CD1c-positive myeloid dendritic cell (primary cell): ENCODE data around the gene HAVCR2.
"Not testable (repeated sequence)": the region's sequence is repeated elsewhere in the genome, so short reads cannot be mapped to it uniquely, and the experiment has no call there.

Experiments
- DNase-seq: peaks from one replicate; pipeline ENCODE4 v3.0.0-alpha.2; 2016; ENCODE audit errors: extremely low spot score

Gene HAVCR2

DNA sequence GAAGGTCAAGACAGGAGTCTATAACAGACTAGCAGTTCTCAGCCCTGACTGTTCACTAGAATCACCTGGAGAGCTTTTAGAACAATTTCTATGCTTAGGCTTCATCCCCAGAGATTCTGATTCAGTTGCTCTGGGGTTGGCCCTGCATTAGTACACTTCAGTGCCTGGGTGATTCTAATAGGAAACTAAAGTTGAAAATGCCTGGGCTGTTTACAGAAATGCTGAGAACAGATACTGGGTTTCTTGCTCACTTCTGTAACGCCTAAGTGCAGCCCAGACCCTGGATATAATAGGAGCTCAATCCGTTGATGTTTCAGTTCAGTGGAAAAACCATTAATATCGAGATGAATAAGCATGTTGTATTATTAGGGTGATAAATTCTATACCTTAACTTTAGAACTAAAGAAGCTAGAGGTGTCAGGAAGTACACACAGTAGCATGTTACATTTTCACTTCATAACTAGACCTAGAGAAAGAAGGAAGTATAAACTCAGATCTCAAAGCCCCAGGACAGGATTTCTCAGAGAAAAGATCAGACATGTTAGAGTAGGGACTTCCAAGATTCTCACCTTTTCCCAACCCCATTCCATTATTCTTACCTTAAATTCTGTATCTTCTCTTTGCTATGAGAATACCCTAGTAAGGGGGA, 20.4 kb downstream of the HAVCR2 start:
- DNase-seq: no peak

DNA sequence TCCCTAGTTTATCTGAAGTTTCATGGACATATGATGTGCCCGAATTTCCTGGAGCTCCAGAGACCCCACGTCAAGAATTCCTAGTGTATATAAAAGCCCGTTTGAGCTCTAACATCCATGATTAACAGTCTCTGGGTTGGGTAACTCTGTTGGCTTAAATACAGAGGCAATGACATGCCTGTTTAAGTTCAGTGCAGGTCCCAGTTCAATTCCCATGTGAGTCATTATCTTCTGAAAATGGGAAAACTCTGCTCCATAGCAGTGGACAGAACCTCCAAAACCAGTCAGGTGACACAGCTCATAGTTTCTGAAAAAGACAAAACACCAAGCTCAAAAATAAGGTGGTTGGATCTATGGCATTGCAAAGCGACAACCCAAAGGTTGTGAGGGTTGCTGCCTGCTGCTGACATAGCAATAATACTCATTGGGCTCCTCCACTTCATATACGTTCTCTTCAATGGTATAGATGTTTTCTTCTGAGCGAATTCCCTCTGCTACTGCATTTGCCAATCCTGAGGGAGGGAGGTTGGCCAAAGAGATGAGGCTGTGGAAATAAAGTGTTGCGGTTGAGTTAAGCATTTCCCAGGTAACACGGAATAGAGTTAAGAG, 22.0 kb downstream of the HAVCR2 start:
- DNase-seq: no peak

DNA sequence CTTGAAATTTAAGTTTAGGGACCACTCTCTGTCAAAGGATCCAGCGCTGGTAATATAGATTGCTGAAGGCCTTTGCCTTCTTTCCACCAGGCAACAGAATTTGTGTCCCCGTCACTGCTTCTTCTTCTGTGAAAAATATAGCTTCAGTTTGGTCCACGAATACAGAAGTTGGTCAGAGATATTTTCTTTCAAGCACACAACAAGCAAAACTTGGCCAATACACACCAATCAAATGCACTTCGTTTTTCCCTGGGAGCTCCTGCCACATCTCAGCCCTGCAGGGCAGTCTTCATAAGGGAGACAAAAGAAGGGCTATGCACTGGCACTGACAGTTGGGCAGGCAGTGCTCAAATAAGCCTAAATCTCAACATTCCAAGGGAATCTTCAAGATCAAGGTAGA, 22.9 kb downstream of the HAVCR2 start:
- DNase-seq: no peak

DNA sequence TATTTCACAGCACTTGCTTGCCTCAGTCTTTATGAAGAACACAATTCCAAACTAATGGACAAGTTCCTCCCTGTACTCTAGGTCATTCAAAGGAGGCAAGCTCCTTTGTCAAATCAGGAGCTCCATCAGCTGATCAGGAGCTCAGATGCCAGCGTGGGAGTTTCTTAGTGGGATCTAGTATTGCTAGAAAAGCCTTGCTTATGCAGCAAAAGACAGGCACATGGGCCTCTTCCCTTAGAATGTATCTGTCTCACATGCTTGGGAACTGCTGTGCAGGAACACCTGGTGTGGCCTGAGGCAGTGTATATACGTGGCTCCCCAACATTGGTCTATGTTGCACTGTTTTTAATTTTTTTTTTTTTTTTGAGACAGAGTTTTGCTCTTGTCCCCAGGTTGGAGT, 28.6 kb downstream of the HAVCR2 start:
- no peak for DNase-seq

DNA sequence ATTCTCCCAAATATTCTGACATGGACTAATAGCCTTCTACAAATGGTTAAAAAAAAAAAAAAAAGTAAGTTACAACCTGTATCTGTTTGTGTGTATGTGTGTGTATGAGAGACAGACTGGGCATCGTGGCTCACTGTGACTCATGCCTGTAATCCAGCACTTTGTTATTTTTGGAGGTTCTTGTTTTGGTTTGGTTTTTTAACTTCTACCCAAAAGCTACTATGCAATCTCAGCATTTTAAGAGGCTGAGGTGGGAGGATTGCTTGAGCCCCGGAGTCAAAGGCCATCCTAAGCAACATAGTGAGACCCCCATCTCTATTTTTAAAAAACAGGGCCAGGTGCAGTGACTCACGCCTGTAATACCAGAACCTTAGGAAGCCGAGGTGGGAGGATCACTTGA, 32.3 kb downstream of the HAVCR2 start:
- peak; percentile 19 for DNase-seq

DNA sequence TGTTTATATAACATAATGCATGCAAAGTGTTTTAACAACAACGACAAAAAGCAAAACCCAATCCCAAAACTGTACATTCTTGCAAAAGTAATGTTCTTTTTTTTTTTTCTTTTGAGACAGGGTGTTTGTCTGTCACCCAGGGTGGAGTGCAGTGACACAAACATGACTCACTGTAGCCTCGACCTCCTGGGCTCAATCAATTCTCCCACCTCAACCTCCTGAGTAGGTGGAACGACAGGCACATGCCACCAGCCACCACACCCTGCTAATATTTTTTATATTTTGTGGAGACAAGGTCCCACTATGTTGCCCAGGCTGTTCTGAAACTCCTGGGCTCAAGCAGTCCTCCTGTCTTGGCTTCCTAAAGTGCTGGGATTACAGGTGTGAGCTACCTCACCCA, 36.3 kb downstream of the HAVCR2 start:
- no peak for DNase-seq

DNA sequence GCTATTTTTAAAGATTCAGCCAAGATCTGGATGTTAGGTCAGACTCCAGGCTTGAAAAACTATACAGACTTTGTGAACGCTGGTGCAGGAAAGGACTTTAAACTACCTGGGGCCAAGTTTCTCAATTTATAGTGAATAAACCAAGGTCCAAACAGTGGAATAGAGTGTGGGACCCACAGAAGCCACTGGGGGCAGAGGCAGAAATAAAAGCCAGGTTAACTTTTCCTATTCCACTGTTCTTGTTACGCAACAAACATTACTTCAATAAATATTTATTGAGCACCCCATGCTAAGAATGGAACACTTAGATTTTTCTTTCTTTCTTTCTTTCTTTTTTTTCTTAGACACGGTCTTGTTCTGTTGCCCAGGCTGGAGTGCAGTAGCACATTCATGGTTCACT, 38.9 kb downstream of the HAVCR2 start:
- no peak for DNase-seq

DNA sequence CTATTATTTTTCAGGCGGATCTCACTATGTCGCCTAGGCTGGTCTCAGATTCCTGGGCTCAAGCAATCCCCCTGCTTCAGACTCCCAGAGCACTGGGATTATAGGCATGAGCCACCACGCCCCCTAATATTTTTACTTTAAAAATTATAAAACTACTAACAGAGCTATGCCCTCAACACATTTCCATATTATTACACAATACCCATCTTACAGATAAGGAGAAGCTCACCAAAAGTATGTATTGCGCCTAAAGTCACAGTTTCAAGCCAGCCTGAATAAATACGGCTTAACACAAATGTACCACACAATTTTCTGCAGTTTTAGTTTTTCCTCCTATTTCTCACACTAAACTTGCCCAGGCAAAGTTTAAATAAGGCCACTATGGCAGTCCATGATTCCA, 40.1 kb downstream of the HAVCR2 start:
- no peak for DNase-seq

DNA sequence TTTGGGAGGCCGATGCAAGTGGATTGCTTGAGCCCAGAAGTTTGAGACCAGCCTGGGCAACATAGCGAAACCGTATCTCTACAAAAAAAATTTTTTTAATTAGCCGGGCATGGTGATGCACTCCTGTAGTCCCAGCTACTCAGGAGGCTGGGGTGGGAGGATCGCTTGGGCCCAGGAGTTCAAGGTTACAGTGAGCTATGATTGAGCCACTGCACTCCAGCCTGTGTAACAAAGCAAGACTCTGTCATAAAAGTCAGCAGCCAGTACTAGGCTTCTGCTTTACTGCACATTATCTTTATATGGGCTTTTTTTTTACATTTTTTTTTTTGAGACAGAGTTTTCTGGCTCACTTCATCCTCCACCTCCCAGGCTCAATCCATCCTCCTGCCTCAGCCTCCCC, 40.5 kb downstream of the HAVCR2 start:
- DNase-seq: no peak

DNA sequence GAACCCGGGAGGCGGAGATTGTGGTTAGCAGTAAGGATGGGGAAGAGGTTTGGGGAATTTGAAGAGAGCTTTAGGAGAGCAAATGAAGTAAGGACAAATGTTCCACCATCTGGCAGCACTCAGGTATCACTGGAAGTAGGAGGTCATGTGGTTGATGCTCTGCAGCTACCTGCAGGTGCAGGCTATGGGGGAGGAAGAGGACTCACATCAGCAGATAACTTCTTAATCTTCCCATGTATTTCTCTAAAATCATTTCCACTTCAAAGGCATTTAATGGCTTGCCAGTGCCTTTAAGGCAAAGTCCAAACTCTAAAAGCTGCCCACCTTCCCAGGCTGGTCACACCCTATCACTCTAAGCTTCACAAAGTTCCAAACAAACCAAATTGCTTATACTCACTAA, 41.8 kb downstream of the HAVCR2 start:
- no peak for DNase-seq

DNA sequence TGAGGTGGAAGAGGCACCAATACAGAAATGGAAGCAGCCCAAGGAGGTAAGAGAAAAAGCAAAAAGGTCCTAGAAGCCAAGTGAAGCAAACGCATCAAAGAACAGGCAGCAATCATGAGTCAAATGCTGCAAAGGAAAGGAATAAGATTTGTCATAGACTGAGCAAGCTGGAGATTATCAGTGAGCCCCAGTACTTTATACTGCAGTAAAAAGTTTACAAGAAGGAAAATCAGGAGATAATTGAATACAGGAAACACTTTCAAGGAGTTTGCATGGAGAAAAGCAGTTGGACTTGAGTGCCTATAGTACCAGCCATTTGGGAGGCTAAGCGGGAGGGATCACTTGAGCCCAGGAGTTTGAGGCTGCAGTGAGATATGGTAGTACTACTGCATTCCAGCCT, 42.8 kb downstream of the HAVCR2 start:
- no peak for DNase-seq

DNA sequence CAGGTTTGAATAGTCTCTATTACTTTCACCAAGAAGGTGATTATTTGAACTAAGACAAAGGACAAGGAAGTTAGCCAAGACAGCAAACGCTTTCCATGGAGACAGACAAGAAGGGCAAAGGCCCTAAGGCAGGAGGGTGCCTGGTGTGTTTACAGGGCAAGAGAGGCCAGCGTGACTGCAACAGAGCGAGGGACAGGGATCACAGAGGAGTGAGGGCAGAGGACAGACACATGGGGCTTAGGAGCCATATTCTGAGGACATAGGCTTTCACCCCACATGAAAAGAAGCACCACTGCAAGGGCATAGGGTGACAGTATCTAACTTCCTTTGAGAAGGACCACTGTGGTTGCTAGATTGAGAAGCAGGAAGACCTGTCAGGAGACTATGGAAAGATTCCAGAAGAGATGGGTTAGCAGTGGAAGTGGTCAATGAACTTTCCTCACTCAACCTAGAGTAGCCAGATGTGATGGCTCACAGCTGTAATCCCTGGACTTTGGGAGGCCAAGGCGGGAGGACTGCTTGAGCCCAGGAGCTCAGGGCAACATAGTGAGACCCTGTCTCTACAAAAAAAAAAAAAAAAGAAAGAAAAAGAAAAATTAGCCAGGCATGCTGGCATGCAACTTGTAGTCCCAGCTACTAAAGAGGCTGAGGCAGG, 44.9 kb downstream of the HAVCR2 start:
- DNase-seq: no peak

DNA sequence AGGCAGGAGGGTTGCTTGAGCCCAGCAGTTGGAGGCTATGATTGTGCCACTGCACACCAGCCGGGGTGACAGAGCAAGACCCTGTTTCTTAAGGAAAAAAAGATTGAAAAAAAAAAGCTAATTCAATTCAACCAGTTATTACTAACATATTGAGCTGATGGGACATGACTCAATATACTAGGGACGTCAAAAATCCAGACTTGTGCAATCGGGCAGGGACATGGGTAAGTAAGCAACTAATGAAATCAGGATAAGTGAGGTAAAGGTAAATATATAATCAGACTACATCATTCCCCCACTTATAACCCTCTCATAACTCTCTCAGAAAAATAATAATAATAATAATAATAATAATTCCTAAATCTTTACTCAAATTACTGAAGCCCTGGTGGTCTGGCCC, 49.0 kb downstream of the HAVCR2 start:
- no peak for DNase-seq

DNA sequence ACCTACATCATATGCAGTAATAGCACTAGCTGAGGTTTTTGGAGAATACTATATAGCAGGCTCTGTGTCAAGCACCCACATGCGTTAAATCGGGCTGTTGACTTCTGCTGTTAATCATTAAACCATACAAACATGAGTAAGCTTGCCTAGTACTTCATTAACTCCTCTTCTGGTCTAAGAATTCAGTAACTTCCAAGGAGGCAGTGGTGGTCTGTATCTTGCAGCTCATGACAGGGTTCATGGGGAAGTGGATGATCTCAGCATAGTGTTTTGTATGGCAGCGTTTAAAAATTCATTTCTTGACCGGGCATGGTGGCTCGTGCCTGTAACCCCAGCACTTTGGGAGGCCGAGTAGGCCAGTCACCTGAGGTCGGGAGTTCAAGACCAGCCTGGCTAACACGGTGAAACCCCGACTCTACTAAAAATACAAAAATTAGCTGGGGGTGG, 49.7 kb downstream of the HAVCR2 start, which contains the start of gene HAVCR1:
Gene HAVCR1 (minus strand): TSS at position 24 of the 447 bp plus-strand sequence. CDS start 1,173 bp downstream, outside the sequence.
- DNase-seq: no peak

DNA sequence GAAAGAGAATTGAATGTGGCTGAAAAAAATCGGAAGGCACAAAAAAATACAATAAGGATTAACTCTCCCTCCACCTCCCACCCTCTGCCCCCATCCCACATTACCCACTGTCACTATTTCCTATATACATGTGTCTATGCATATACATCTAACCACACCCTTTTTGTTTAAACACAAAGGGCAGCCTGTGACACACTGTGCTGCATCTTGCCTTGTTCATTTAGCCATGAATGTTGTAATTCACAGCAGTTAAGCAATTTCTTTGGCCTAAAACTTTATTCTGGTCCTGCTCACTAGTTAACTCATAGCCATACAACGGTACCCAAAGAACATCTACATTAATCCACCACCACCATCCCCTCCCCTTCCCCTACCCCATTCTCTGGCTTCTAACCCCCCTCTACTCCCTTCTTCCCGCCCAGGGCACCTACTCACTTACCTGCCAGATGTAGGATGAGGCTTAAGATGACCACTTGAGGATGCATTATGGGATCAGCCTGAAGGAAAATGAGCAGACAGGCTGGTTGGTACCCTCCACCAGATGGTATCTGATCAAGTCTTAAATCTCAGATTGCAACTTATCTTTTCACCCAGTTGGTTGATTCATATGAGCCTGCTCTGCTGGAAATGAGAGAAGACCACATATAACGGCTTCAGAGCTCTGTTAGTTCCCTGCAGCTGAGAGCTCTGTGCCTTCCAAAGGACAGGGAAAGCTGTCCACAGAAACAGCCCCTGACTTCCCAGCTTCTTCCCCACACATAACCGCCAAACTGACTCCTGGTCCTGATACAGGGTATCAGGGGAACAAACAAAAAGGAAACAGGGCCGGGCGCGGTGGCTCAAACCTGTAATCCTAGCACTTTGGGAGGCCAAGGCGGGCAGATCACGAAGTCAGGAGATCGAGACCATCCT, 51.1 kb downstream of the HAVCR2 start:
- no peak for DNase-seq

DNA sequence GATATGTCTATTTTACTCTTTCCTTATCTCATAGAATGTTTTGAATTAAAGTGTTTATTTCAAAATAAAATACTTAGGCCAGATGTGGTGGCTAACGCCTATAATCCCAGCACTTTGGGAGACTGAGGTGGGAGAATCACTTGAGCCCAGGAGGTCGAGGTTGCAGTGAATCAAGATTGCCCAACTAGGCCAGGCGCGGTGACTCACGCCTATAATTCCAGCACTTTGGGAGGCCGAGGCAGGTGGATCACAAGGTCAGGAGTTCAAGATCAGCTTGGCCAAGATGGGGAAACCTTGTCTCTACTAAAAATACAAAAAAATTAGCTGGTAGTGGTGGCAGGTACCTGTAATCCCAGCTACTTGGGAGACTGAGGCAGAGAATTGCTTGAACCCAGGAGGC, 52.0 kb downstream of the HAVCR2 start:
- not testable (repeated sequence) for DNase-seq

DNA sequence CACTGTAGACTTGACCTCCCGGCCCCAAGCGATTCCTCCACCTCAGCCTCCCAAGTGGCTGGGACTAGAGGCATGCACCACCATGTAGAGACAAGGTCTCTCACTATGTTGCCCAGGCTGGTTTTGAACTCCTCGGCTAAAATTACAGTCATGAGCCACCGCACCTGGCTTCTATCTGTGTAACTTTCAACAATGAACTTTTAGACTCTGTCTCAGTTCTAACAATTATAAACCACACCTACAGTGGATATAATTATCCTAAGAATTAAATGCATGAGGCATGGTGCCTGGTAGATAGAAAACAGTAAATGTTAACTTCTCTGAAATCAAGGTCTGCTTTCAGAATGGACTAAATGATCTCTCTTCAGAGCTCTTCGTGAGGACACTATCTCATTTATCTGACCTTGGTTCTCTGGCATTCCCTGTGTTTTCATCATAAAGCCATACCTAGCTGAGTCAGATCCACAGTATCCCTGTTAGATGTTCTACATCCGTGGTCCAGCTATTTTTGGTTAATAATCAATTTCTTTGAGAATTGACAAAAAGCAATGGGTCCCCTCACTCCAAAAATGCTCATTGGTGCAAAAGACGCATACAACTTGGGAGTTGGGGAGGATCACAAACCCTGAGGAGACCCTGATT, 57.1 kb downstream of the HAVCR2 start:
- no peak for DNase-seq

DNA sequence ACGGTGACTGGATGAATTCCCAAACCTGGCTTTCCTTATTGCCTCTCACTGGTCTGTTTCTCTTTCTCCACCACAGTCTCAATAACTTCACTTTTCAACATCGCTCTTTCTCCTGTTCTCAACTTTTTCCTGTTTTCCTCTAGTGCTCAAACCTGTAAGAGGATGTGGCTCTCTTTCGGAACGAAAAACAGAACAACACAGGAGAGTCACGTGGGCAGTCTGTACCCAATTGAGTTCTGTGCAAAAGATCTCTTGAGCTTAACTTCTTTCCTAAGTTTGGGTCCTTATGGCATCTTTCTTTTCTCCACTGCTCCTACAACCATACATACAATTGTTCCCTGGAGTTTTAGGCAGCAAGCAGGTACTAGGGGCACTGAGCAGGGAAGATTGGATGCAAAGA, 58.8 kb downstream of the HAVCR2 start:
- DNase-seq: peak; percentile 26

DNA sequence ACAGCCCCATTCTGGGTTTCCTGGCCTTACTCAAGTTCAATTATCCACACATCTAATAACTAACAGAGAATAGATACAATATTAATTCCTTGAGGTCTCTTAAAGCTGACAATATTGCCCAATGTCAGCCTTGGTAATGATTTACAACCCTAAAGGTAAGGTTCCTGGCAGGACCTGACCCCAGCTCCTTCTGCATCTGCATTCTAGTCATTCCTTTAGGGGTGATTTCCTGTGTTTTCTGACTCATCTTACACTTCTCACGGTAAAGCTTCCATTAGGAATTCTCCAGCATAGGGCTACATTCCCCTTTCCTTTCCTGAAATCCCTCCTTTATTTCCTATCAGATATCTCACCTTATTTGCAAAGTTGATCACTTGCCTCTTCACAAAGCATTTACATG, 59.2 kb downstream of the HAVCR2 start:
- no peak for DNase-seq

DNA sequence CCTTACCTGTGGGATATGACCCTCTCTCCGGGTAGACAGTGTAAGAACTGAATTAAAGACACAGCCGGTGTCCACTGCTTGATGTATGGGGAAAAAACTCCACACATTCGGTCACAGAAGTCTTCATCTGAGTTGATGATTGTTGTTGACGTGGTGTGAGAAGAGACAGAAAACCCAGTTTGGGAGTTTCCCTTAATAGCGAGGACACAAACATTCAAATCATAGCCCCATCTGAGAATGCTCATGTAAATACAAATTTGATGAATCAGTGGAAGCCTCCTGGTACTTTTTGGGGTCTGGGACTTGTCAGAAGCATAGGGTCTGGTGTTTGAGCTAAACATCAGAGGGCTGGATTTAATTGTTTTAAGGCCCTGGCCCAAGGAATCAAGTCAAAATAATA, 60.9 kb downstream of the HAVCR2 start:
- DNase-seq: no peak

DNA sequence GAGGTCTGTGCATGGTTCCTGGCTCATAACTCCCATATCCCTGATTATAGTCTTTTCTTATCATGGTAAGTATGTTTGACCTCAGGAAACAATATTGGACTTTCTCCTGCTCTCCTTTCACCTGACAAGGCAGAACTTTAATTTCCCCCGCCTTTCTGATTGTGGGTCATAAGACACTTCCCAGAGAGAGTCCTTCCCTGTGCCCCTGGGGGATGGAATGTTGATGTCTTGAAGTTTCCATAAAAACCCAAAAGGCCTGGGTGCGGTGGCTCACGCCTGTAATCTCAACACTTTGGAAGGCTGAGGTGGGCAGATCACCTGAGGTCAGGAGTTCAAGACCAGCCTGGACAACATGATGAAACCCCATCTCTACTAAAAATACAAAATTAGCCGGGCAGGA, 61.8 kb downstream of the HAVCR2 start:
- not testable (repeated sequence) for DNase-seq

DNA sequence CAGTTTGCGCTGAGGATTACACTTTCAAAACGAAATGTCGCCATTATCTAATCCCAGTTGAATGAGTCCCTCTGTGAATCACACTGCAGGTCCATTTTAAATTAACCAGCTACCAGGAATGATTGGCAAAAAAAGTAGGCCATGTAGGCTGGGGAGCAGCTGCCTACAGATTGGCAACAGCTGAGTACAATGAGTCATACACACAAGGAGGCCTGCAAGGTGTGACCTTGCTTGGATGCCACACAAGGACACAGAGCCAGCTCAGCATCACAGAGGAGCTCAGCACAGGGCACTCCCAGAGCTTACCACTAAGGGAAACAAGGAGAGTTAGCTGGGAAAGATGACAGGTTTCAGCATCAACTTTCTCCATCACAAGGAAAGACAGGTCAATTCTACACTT, 62.8 kb downstream of the HAVCR2 start:
- DNase-seq: no peak
